Tibial artery (tissue), 4 donors: ENCODE results near the gene LFNG.
A peak's percentile ranks its signal among the peaks of the same experiment; 100 is the strongest.
"Not testable (repeated sequence)": the region's sequence is repeated elsewhere in the genome, so short reads cannot be mapped to it uniquely, and the experiment has no call there.

Experiments
- DNase-seq, 2 donors: peaks; one replicate each; pipeline ENCODE4 v3.0.0-alpha.2; 2019
- H3K27ac ChIP-seq, 2 donors: fragments of 200-600 bp; sonication (generic) in 1 of 2; 1 replicate in 1 of 2; 2 replicates in 1 of 2; pipeline ENCODE4 v1.5.1; 2018 to 2019; ENCODE audit warnings: mild to moderate bottlenecking in 1 of 2
- H3K27me3 ChIP-seq, 2 donors: fragments of 200-600 bp; sonication (generic) in 1 of 2; one replicate each; pipeline versions ENCODE4 v1.5.1 to v1.6.0; 2016 to 2019
- H3K36me3 ChIP-seq, 3 donors: fragments of 200-600 bp; sonication (generic) in 2 of 3; one replicate each; pipeline ENCODE4 v1.5.1; 2016 to 2019; ENCODE audit warnings: mild to moderate bottlenecking in 2 of 3
- H3K4me1 ChIP-seq, 4 donors: fragments of 200-600 bp; sonication (generic) in 2 of 4; 1 replicate in 3 of 4; 2 replicates in 1 of 4; pipeline ENCODE4 v1.5.1; 2016 to 2019
- H3K4me3 ChIP-seq, 2 donors: fragments of 200-600 bp; sonication (generic) in 1 of 2; 1 replicate in 1 of 2; 2 replicates in 1 of 2; pipeline ENCODE4 v1.5.1; 2018 to 2019; ENCODE audit warnings: mild to moderate bottlenecking in 2 of 2
- H3K9me3 ChIP-seq, 3 donors: fragments of 200-600 bp; sonication (generic) in 1 of 3; one replicate each; pipeline ENCODE4 v1.5.1; 2016 to 2019
- CTCF ChIP-seq, 2 experiments: fragments of 200-600 bp in 1 of 2; fragments of 450-650 bp in 1 of 2; IDR thresholded peaks; one replicate each; pipeline ENCODE4 v1.5.1; 2017 to 2019; ENCODE audit warnings: antibody characterized with exemption in 2 of 2, mild to moderate bottlenecking in 1 of 2, moderate library complexity in 1 of 2
- intact Hi-C: fragments of 100-400 bp; cut with DNase I; formaldehyde crosslinking; loops from one replicate; pipeline ENCODE4 v1.15.0; 2023; ENCODE audit warnings: low total_unique reads

The LFNG gene

GRCh38 chr7:2528481-2529095, 9.0 kb downstream of the LFNG start:
- no peak for TF ChIP-seq CTCF (IDR thresholded peaks at IDR 0.05)
- no peak overlapping the region for H3K27ac ChIP-seq
- no peak overlapping the region for H3K4me3 ChIP-seq
- DNase-seq, result no peak
- peaks cover 0 to 72% of the 10 kb centered on the region in 2 donors for H3K27me3 ChIP-seq
- H3K36me3 ChIP-seq, result peaks cover 0 to 7% (median 7%) of the 10 kb centered on the region in 3 donors
- no peaks in the 10 kb centered on the region for H3K9me3 ChIP-seq
- intact Hi-C loops, result no loop called here
- peaks cover 0 to 57% (median 22%) of the 10 kb centered on the region in 4 donors for H3K4me1 ChIP-seq

GRCh38 chr7:2529161-2530070, 9.8 kb downstream of the LFNG start:
- DNase-seq, result peak; percentile 81 to 88
- Histone ChIP-seq H3K4me3 (no peak overlapping the region), H3K27ac (no peak overlapping the region), H3K9me3 (no peaks in the 10 kb centered on the region), H3K36me3 (peaks cover 0 to 7% (median 7%) of the 10 kb centered on the region in 3 donors), H3K4me1 (peaks cover 0 to 48% (median 17%) of the 10 kb centered on the region in 4 donors), H3K27me3 (peaks cover 0 to 64% of the 10 kb centered on the region in 2 donors)
- intact Hi-C loops, result no loop called here
- no peak for TF ChIP-seq CTCF (IDR thresholded peaks at IDR 0.05)

GRCh38 chr7:2530071-2530987, 10.8 kb downstream of the LFNG start:
- intact Hi-C loops, result no loop called here
- Histone ChIP-seq H3K27ac (no peak overlapping the region), H3K27me3 (peaks cover 0 to 55% of the 10 kb centered on the region in 2 donors), H3K4me1 (peaks cover 0 to 39% (median 17%) of the 10 kb centered on the region in 4 donors), H3K36me3 (peaks cover 0 to 7% (median 7%) of the 10 kb centered on the region in 3 donors), H3K4me3 (no peak overlapping the region), H3K9me3 (no peaks in the 10 kb centered on the region)
- no peak for DNase-seq
- TF ChIP-seq CTCF (IDR thresholded peaks at IDR 0.05), result no peak

- H3K9me3 ChIP-seq, DNase-seq, H3K4me3 ChIP-seq, intact Hi-C loops, H3K27ac ChIP-seq, H3K36me3 ChIP-seq: not testable (repeated sequence)
- peaks cover 0 to 38% (median 17%) of the 10 kb centered on the region in 4 donors for H3K4me1 ChIP-seq
- H3K27me3 ChIP-seq, result peaks cover 0 to 46% of the 10 kb centered on the region in 2 donors
Observed at GRCh38 chr7:2530994-2531795, 11.6 kb downstream of the LFNG start.

- H3K4me3 ChIP-seq, H3K9me3 ChIP-seq, H3K27ac ChIP-seq, DNase-seq, intact Hi-C loops, H3K36me3 ChIP-seq: not testable (repeated sequence)
- H3K27me3 ChIP-seq, result peaks cover 0 to 41% of the 10 kb centered on the region in 2 donors
- peaks cover 0 to 38% (median 17%) of the 10 kb centered on the region in 4 donors for H3K4me1 ChIP-seq
Observed at GRCh38 chr7:2531796-2532110, 12.2 kb downstream of the LFNG start.

GRCh38 chr7:2532199-2532772, 12.7 kb downstream of the LFNG start:
- DNase-seq, intact Hi-C loops: not testable (repeated sequence)
- peaks cover 0 to 35% (median 17%) of the 10 kb centered on the region in 4 donors for H3K4me1 ChIP-seq

GRCh38 chr7:2532816-2533215, 13.2 kb downstream of the LFNG start:
- H3K27ac ChIP-seq, DNase-seq, H3K36me3 ChIP-seq, intact Hi-C loops, H3K9me3 ChIP-seq, H3K4me3 ChIP-seq: not testable (repeated sequence)
- Histone ChIP-seq H3K4me1 (peaks cover 0 to 30% (median 15%) of the 10 kb centered on the region in 4 donors), H3K27me3 (peaks cover 0 to 34% of the 10 kb centered on the region in 2 donors)

More at GRCh38 chr7:2532199-2532772, 12.7 kb downstream of the LFNG start:
- not testable (repeated sequence) for H3K4me3 ChIP-seq, H3K9me3 ChIP-seq, H3K27ac ChIP-seq, H3K36me3 ChIP-seq
- H3K27me3 ChIP-seq, result peaks cover 0 to 35% of the 10 kb centered on the region in 2 donors

GRCh38 chr7:2533566-2533965, 14.0 kb downstream of the LFNG start:
- H3K27me3 ChIP-seq, result peaks cover 0 to 34% of the 10 kb centered on the region in 2 donors
- DNase-seq, H3K27ac ChIP-seq, H3K4me3 ChIP-seq, H3K9me3 ChIP-seq, intact Hi-C loops: not testable (repeated sequence)
- H3K36me3 ChIP-seq, result peaks cover under 1 to 13% (median 6%) of the 10 kb centered on the region in 3 donors
- H3K4me1 ChIP-seq, result peaks cover 0 to 28% (median 11%) of the 10 kb centered on the region in 4 donors

- intact Hi-C loops, DNase-seq, H3K27ac ChIP-seq, H3K4me3 ChIP-seq, H3K9me3 ChIP-seq: not testable (repeated sequence)
- peaks cover 0 to 27% of the 10 kb centered on the region in 2 donors for H3K27me3 ChIP-seq
- peaks cover 7 to 20% (median 13%) of the 10 kb centered on the region in 3 donors for H3K36me3 ChIP-seq
- peaks cover 0 to 27% (median 10%) of the 10 kb centered on the region in 4 donors for H3K4me1 ChIP-seq
Observed at GRCh38 chr7:2534214-2534613, 14.6 kb downstream of the LFNG start.
